Fibroblast of lung (primary cell): ENCODE data around the gene ACER1. TPM values are rescaled to one million over a fixed set of nuclear protein-coding genes. Genes with fewer than 3 reads are reported as not detected.
A peak's percentile ranks its signal among the peaks of the same experiment; 100 is the strongest.

ENCODE experiments used
- DNase-seq, 2 donors: peaks; one replicate each; pipeline versions ENCODE4 v3.0.0 to v3.0.0-alpha.2; 2010; ENCODE audit warnings: low read depth in 2 of 2
- H2AFZ ChIP-seq: 2 replicates; pipeline ENCODE4 v1.5.1; 2012; ENCODE audit warnings: low read length, control low read depth, inconsistent platforms
- H3K27ac ChIP-seq: 2 replicates; pipeline ENCODE4 v1.5.1; 2011; ENCODE audit warnings: low read length, control low read depth; ENCODE audit not compliant: insufficient read depth
- H3K27me3 ChIP-seq: 2 replicates; pipeline ENCODE4 v1.5.1; 2011; ENCODE audit warnings: mild to moderate bottlenecking, low read length; ENCODE audit not compliant: control insufficient read depth, insufficient read depth
- H3K36me3 ChIP-seq: 2 replicates; pipeline ENCODE4 v1.5.1; 2011; ENCODE audit warnings: low read length; ENCODE audit not compliant: control insufficient read depth, insufficient read depth
- H3K4me1 ChIP-seq: 2 replicates; pipeline ENCODE4 v1.5.1; 2011; ENCODE audit warnings: low read length; ENCODE audit not compliant: control insufficient read depth, insufficient read depth; ENCODE audit errors: extremely low read depth
- H3K4me2 ChIP-seq: 2 replicates; pipeline ENCODE4 v1.5.1; 2011; ENCODE audit warnings: low read length, control low read depth; ENCODE audit not compliant: insufficient read depth; ENCODE audit errors: extremely low read depth
- H3K4me3 ChIP-seq, 4 experiments: fragments of 200-600 bp in 1 of 4; sonication (generic) in 1 of 4; replicated peaks in 1 of 4; 2 replicates each; pipeline ENCODE4 v1.5.1; 2011 to 2016; ENCODE audit warnings: low read length in 4 of 4, low read depth in 3 of 4, mild to moderate bottlenecking in 3 of 4, control low read depth in 2 of 4, inconsistent platforms in 1 of 4, mixed read lengths in 1 of 4; ENCODE audit not compliant: insufficient read depth in 1 of 4; ENCODE audit errors: control extremely low read depth in 1 of 4
- H3K79me2 ChIP-seq: 2 replicates; pipeline ENCODE4 v1.5.1; 2012; ENCODE audit warnings: mild to moderate bottlenecking, low read length, inconsistent platforms; ENCODE audit not compliant: control insufficient read depth, insufficient read depth
- H3K9ac ChIP-seq: 2 replicates; pipeline ENCODE4 v1.5.1; 2011; ENCODE audit warnings: mild to moderate bottlenecking, low read length, control low read depth; ENCODE audit not compliant: insufficient read depth
- H3K9me3 ChIP-seq: 2 replicates; pipeline ENCODE4 v1.5.1; 2012; ENCODE audit warnings: low read depth, low read length; ENCODE audit not compliant: control insufficient read depth, insufficient read depth
- H4K20me1 ChIP-seq: 2 replicates; pipeline ENCODE4 v1.5.1; 2011; ENCODE audit warnings: low read length; ENCODE audit not compliant: control insufficient read depth, insufficient read depth; ENCODE audit errors: extremely low read depth
- EZH2 ChIP-seq: IDR thresholded peaks from 2 replicates; pipeline ENCODE4 v1.5.1; 2012; ENCODE audit warnings: low read length, control low read depth, mild to moderate bottlenecking; ENCODE audit errors: missing control alignments
- polyA plus RNA-seq, 2 donors: library from polyadenylated mRNA; depleted of rRNA in 1 of 2; stranded (reverse) in 1 of 2; unstranded in 1 of 2; fragments of >200 nt; gene quantifications; 2 replicates each; pipeline ENCODE4 v1.2.1, GENCODE V29; 2011 to 2012; ENCODE audit warnings: missing spikeins in 1 of 2
- total RNA-seq: library from RNA; depleted of rRNA; stranded (reverse); fragments of >200 nt; gene quantifications from 2 replicates; pipeline ENCODE4 v1.2.1, GENCODE V29; 2014
- TF ChIP-seq, protein P1 (sequence below), 2 donors: IDR thresholded peaks in 1 of 2; conservative IDR thresholded peaks in 1 of 2; 1 replicate in 1 of 2; 2 replicates in 1 of 2; pipeline ENCODE4 v1.5.1; 2011 to 2012; ENCODE audit warnings: low read length in 2 of 2, control low read depth in 1 of 2, inconsistent platforms in 1 of 2, low read depth in 1 of 2, mild to moderate bottlenecking in 1 of 2

Gene ACER1
- total and polyA plus RNA-seq, 2 donors (not counting 1 experiment from before 2014, with no cell fraction given): not detected

DNA sequence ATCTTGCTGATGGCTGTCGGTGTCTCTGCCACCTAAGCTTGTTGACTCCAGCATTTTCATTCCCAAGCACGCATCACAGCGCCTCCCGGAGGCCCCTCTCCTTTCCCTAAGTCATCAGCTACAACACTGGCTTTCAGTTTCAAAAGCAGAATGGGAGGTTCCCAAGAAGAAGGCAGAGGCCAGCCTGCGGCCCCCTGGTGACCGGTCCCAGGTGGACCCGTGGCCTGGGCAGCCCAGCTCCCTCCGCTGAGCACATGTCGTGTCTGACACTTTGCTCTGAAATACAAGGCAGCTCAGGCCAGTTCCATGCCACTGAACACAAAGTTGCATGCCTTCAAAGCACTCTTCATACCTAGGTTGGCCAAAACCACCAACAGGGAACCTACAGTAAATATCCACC, 62.2 kb downstream of the ACER1 start:
- Histone ChIP-seq H3K36me3 (peaks cover 10% of the 10 kb centered on the region), H3K9ac (peak overlapping the region; percentile 52), H2AFZ (no peak overlapping the region), H3K4me1 (peaks cover 42% of the 10 kb centered on the region), H4K20me1 (no peaks in the 10 kb centered on the region), H3K79me2 (peaks cover 75% of the 10 kb centered on the region), H3K4me2 (peak overlapping the region; percentile 89), H3K4me3 (peak overlapping the region; percentile 20 to 36 (median 32)), H3K27ac (peak overlapping the region; percentile 96), H3K27me3 (no peaks in the 10 kb centered on the region), H3K9me3 (no peaks in the 10 kb centered on the region)
- DNase-seq: peak; percentile 28 to 34
- no peak for TF ChIP-seq EZH2
- TF ChIP-seq, protein P1, sequence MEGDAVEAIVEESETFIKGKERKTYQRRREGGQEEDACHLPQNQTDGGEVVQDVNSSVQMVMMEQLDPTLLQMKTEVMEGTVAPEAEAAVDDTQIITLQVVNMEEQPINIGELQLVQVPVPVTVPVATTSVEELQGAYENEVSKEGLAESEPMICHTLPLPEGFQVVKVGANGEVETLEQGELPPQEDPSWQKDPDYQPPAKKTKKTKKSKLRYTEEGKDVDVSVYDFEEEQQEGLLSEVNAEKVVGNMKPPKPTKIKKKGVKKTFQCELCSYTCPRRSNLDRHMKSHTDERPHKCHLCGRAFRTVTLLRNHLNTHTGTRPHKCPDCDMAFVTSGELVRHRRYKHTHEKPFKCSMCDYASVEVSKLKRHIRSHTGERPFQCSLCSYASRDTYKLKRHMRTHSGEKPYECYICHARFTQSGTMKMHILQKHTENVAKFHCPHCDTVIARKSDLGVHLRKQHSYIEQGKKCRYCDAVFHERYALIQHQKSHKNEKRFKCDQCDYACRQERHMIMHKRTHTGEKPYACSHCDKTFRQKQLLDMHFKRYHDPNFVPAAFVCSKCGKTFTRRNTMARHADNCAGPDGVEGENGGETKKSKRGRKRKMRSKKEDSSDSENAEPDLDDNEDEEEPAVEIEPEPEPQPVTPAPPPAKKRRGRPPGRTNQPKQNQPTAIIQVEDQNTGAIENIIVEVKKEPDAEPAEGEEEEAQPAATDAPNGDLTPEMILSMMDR (conservative IDR thresholded peaks at IDR 0.05 in 1 of 2, IDR thresholded peaks at IDR 0.05 in 1 of 2; ENCODE audit: low read depth in 1 of 2, low read length in 2 of 2): peak; percentile 27 to 28

- Histone ChIP-seq H2AFZ (no peak overlapping the region), H3K79me2 (peaks cover 73% of the 10 kb centered on the region), H3K9ac (no peak overlapping the region), H3K36me3 (peaks cover 10% of the 10 kb centered on the region), H3K27me3 (no peaks in the 10 kb centered on the region), H3K27ac (peak overlapping the region; percentile 96), H4K20me1 (no peaks in the 10 kb centered on the region), H3K4me2 (peak overlapping the region; percentile 89), H3K4me3 (no peak overlapping the region), H3K9me3 (no peaks in the 10 kb centered on the region), H3K4me1 (peaks cover 42% of the 10 kb centered on the region)
- no peak for TF ChIP-seq EZH2
- TF ChIP-seq, protein P1 (conservative IDR thresholded peaks at IDR 0.05 in 1 of 2, IDR thresholded peaks at IDR 0.05 in 1 of 2; ENCODE audit: low read depth in 1 of 2, low read length in 2 of 2): no peak
- DNase-seq: no peak
Measured at GRCh38 chr19:6270822-6271221, 62.6 kb downstream of the ACER1 start.

- H4K20me1 ChIP-seq: no peaks in the 10 kb centered on the region
- TF ChIP-seq EZH2: no peak
- TF ChIP-seq, protein P1 (conservative IDR thresholded peaks at IDR 0.05 in 1 of 2, IDR thresholded peaks at IDR 0.05 in 1 of 2; ENCODE audit: low read depth in 1 of 2, low read length in 2 of 2): no peak
- H3K9ac ChIP-seq: no peak overlapping the region
- no peak overlapping the region for H2AFZ ChIP-seq
- H3K27ac ChIP-seq: no peak overlapping the region
- H3K4me3 ChIP-seq: no peak overlapping the region
- H3K4me2 ChIP-seq: no peak overlapping the region
- H3K9me3 ChIP-seq: no peaks in the 10 kb centered on the region
- H3K79me2 ChIP-seq: peaks cover 69% of the 10 kb centered on the region
- H3K27me3 ChIP-seq: no peaks in the 10 kb centered on the region
- H3K36me3 ChIP-seq: peaks cover 9% of the 10 kb centered on the region
- no peak for DNase-seq
- peaks cover 38% of the 10 kb centered on the region for H3K4me1 ChIP-seq
Measured at GRCh38 chr19:6270076-6270745, 63.2 kb downstream of the ACER1 start.
